MCF 10A (cell line): ENCODE data around the gene HTR4. TPM values are rescaled to one million over a fixed set of nuclear protein-coding genes. Genes with fewer than 3 reads are reported as not detected.

ENCODE experiments used
- BruUV-seq: library from RNA; stranded (reverse); fragments of 400-500 nt; replicated peaks from 2 replicates; lab custom pipeline; 2021; lab: Mats Ljungman, UMichigan
- CTCF ChIA-PET: fragments of 300-600 bp; sonication (Branson Sonifier 250); formaldehyde crosslinking; extraction: SDS; loops from one replicate; lab custom pipeline; 2021; ENCODE audit warnings: antibody characterized with exemption, inconsistent platforms; lab: Yijun Ruan, JAX
- POLR2A ChIA-PET: fragments of 300-600, 350-650 bp; sonication (Branson Sonifier 250); formaldehyde crosslinking; extraction: SDS; loops from one replicate; lab custom pipeline; 2020; ENCODE audit warnings: antibody characterized with exemption, inconsistent platforms; lab: Yijun Ruan, JAX
- DNase-seq: peaks from one replicate; pipeline ENCODE4 v3.0.0-alpha.2; 2018; ENCODE audit not compliant: unreplicated experiment
- H3K27ac Mint-ChIP-seq: one replicate; pipeline ENCODE4 v1.8.0; 2022; ENCODE audit warnings: mild to moderate bottlenecking, low read depth, mixed read lengths; ENCODE audit not compliant: unreplicated experiment
- H3K27me3 Mint-ChIP-seq: one replicate; pipeline ENCODE4 v1.8.0; 2022; ENCODE audit warnings: mixed read lengths; ENCODE audit not compliant: insufficient read depth, unreplicated experiment
- H3K36me3 Mint-ChIP-seq: one replicate; pipeline ENCODE4 v1.8.0; 2022; ENCODE audit warnings: mild to moderate bottlenecking, moderate library complexity, mixed read lengths; ENCODE audit not compliant: insufficient read depth, unreplicated experiment
- H3K4me1 Mint-ChIP-seq: one replicate; pipeline ENCODE4 v1.8.0; 2022; ENCODE audit warnings: mixed read lengths; ENCODE audit not compliant: insufficient read depth, unreplicated experiment
- H3K4me3 Mint-ChIP-seq: one replicate; pipeline ENCODE4 v1.8.0; 2022; ENCODE audit warnings: mild to moderate bottlenecking, moderate library complexity, mixed read lengths; ENCODE audit not compliant: unreplicated experiment
- H3K9me3 Mint-ChIP-seq: one replicate; pipeline ENCODE4 v1.8.0; 2022; ENCODE audit warnings: mixed read lengths; ENCODE audit not compliant: unreplicated experiment
- intact Hi-C: fragments of 100-400 bp; cut with micrococcal nuclease; formaldehyde crosslinking; loops from 2 replicates; pipeline ENCODE4 v1.14.1; 2022
- total RNA-seq: library from RNA; stranded (reverse); gene quantifications from 2 replicates; pipeline ENCODE4 v1.2.3, GENCODE V29; 2022
- TF ChIP-seq, protein P1 (sequence below): fragments of 200-600 bp; IDR thresholded peaks from one replicate; pipeline ENCODE4 v1.8.0; 2022; ENCODE audit warnings: antibody characterized with exemption, mild to moderate bottlenecking; ENCODE audit not compliant: unreplicated experiment

The HTR4 gene
- total RNA-seq, 1 experiment from 2014 or later = not detected

DNA sequence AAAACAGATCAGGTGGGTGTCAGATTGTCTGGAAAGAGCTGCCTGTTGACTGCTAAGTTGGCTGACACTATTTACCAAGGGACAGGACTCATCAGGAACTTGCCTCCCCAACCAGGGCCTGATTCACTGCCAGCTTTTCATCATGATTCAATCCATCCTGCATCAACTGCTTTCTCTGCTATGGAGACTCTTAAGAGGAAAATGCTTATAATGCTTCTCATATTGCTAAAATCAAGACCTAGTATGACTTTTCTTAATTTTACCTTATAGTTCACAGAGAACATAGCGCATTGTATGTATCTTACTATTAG, 21.3 kb downstream of the HTR4 start:
- Mint-ChIP-seq H3K27ac (no peak overlapping the region), H3K27me3 (peaks cover 11% of the 10 kb centered on the region), H3K36me3 (no peaks in the 10 kb centered on the region), H3K9me3 (no peaks in the 10 kb centered on the region), H3K4me3 (no peak overlapping the region), H3K4me1 (no peaks in the 10 kb centered on the region)
- CTCF ChIA-PET = interaction anchor here (0.6 to 1.5 kb wide), 4 partner anchors 98 to 835 kb away, joined by 3 to 4 read pairs (median 4); no protein-coding TSS in a partner anchor
- intact Hi-C loops = no loop called here
- BruUV-seq = no TSS peak
- POLR2A ChIA-PET = interaction anchor here (0.7 kb wide), 1 partner anchor 97 kb away, joined by 3 read pairs; no protein-coding TSS in a partner anchor
- TF ChIP-seq, protein P1, sequence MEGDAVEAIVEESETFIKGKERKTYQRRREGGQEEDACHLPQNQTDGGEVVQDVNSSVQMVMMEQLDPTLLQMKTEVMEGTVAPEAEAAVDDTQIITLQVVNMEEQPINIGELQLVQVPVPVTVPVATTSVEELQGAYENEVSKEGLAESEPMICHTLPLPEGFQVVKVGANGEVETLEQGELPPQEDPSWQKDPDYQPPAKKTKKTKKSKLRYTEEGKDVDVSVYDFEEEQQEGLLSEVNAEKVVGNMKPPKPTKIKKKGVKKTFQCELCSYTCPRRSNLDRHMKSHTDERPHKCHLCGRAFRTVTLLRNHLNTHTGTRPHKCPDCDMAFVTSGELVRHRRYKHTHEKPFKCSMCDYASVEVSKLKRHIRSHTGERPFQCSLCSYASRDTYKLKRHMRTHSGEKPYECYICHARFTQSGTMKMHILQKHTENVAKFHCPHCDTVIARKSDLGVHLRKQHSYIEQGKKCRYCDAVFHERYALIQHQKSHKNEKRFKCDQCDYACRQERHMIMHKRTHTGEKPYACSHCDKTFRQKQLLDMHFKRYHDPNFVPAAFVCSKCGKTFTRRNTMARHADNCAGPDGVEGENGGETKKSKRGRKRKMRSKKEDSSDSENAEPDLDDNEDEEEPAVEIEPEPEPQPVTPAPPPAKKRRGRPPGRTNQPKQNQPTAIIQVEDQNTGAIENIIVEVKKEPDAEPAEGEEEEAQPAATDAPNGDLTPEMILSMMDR = no peak
- no peak for DNase-seq

DNA sequence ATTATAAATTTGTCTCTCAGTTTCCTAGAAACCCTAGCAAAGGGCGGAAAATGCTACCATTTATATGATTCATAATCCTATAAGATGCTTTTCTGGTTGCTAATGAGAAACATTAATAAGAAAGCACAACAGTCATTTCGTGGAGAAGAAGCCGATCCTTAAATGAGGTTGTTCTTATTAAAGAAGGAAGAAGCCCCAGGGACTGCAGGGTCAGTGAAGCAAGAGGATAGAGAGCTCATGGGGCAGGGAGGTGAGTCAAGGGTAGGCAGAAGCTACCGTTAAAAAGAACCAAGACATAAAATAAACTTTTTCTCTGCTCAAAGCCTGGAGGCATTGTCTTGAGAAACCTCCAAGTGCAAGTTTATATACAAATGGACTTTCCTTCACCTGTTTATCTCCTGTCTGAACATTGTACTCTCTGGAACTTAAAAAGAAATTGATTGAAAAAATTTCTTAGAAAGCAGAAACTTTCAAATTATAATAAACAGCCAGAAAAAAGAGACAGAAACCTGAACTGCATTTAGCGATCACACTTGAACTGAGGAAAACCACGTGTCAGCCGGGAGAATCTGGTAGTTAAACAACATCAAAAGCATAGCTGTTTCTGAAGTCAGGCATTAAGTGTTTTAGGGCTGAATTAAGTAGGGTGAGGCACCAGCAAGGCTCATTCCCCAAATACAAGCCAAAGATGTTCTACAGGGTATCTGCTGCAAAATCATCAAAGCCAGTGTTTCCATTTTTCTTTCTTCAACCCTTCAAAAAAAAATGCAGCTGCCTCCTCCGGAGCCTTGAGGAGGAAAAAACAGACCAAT, 21.9 kb downstream of the HTR4 start:
- no peak overlapping the region for H3K27ac Mint-ChIP-seq
- CTCF ChIA-PET = interaction anchor here (0.6 to 1.5 kb wide), 3 partner anchors 98 to 835 kb away, joined by 3 to 4 read pairs (median 4); no protein-coding TSS in a partner anchor
- TF ChIP-seq, protein P1 = no peak
- H3K36me3 Mint-ChIP-seq = no peaks in the 10 kb centered on the region
- H3K4me1 Mint-ChIP-seq = no peaks in the 10 kb centered on the region
- H3K9me3 Mint-ChIP-seq = no peaks in the 10 kb centered on the region
- H3K4me3 Mint-ChIP-seq = no peak overlapping the region
- POLR2A ChIA-PET = interaction anchor here (0.7 kb wide), 1 partner anchor 96 kb away, joined by 3 read pairs; no protein-coding TSS in a partner anchor
- H3K27me3 Mint-ChIP-seq = peaks cover 11% of the 10 kb centered on the region
- intact Hi-C loops = no loop called here
- DNase-seq = no peak
- no TSS peak for BruUV-seq

- TF ChIP-seq, protein P1 = no peak
- peaks cover 31% of the 10 kb centered on the region for H3K4me1 Mint-ChIP-seq
- intact Hi-C loops = no loop called here
- H3K4me3 Mint-ChIP-seq = no peak overlapping the region
- peaks cover 3% of the 10 kb centered on the region for H3K27me3 Mint-ChIP-seq
- no peak overlapping the region for H3K27ac Mint-ChIP-seq
- ChIA-PET POLR2A (interaction anchor here (1.4 to 1.5 kb wide), 2 partner anchors 8 to 11 kb away, joined by 3 to 12 read pairs; no protein-coding TSS in a partner anchor), CTCF (interaction anchor here (1.3 kb wide), 1 partner anchor 104 kb away, joined by 3 read pairs; no protein-coding TSS in a partner anchor)
- DNase-seq = no peak
- no TSS peak for BruUV-seq
- H3K9me3 Mint-ChIP-seq = no peaks in the 10 kb centered on the region
- no peaks in the 10 kb centered on the region for H3K36me3 Mint-ChIP-seq
These were observed 27.3 kb downstream of the HTR4 start for GRCh38 chr5:148626986-148627385.

GRCh38 chr5:148626081-148626613, 28.2 kb downstream of the HTR4 start:
- H3K27ac Mint-ChIP-seq = no peak overlapping the region
- ChIA-PET POLR2A (interaction anchor here (0.6 to 1.5 kb wide), 5 partner anchors 9 to 53 kb away, joined by 3 to 12 read pairs (median 4); no protein-coding TSS in a partner anchor), CTCF (interaction anchor here (0.6 to 1.3 kb wide), 2 partner anchors 57 to 105 kb away, joined by 3 read pairs; no protein-coding TSS in a partner anchor)
- TF ChIP-seq, protein P1 = no peak
- H3K27me3 Mint-ChIP-seq = no peaks in the 10 kb centered on the region
- no TSS peak for BruUV-seq
- peaks cover 31% of the 10 kb centered on the region for H3K4me1 Mint-ChIP-seq
- peak; percentile 18 for DNase-seq
- H3K4me3 Mint-ChIP-seq = no peak overlapping the region
- intact Hi-C loops = no loop called here
- no peaks in the 10 kb centered on the region for H3K36me3 Mint-ChIP-seq
- no peaks in the 10 kb centered on the region for H3K9me3 Mint-ChIP-seq
